Neutrophil (primary cell): ENCODE measurements around the gene SLC4A8.

Source experiments
- H3K27ac ChIP-seq: fragments of 200-600 bp; sonication (generic); 2 replicates; pipeline ENCODE4 v1.5.1; 2016; ENCODE audit warnings: mild to moderate bottlenecking, moderate library complexity
- H3K27me3 ChIP-seq: fragments of 200-600 bp; sonication (generic); 2 replicates; pipeline ENCODE4 v1.6.0; 2016; ENCODE audit warnings: mild to moderate bottlenecking
- H3K36me3 ChIP-seq: fragments of 200-600 bp; sonication (generic); 2 replicates; pipeline ENCODE4 v1.5.1; 2017
- H3K4me1 ChIP-seq, 2 experiments: fragments of 200-600 bp in 1 of 2; sonication (generic) in 1 of 2; 1 replicate in 1 of 2; 2 replicates in 1 of 2; pipeline versions ENCODE4 v1.5.1 to v1.6.1; 2013 to 2016; ENCODE audit warnings: low read depth in 1 of 2, low read length in 1 of 2, mild to moderate bottlenecking in 1 of 2, moderate library complexity in 1 of 2; ENCODE audit not compliant: control insufficient read depth in 1 of 2, insufficient read depth in 1 of 2
- H3K4me3 ChIP-seq, 2 experiments: fragments of 200-600 bp in 1 of 2; sonication (generic) in 1 of 2; 1 replicate in 1 of 2; 2 replicates in 1 of 2; pipeline ENCODE4 v1.5.1; 2013 to 2016; ENCODE audit warnings: low read depth in 1 of 2, low read length in 1 of 2, mild to moderate bottlenecking in 1 of 2, moderate library complexity in 1 of 2
- H3K9me3 ChIP-seq: fragments of 200-600 bp; sonication (generic); 2 replicates; pipeline ENCODE4 v1.5.1; 2016
- CTCF ChIP-seq: fragments of 200-600 bp; sonication (generic); IDR thresholded peaks from 2 replicates; pipeline ENCODE4 v1.5.1; 2016; ENCODE audit warnings: antibody characterized with exemption

Gene SLC4A8

DNA sequence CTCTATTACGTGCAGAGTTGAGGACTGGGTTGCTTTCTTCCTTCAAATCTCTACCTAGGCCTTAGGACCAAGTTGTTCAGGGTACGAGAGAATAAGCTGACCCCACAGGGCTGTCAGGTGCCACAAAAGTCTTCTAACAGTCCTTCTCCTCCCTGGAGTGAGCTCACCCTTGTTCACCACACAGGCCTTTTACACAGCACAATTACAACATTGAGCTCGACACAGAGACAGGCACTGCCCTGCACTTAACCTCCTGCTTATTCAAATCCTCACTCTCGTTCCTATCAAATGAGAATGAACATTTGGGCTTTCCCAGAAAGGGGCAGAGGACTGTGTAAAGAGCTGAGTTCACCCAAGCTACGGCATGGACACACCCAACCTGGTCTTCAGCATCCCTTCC, 35.8 kb upstream of the SLC4A8 start:
- Histone ChIP-seq H3K36me3 (no peaks in the 10 kb centered on the region), H3K9me3 (no peaks in the 10 kb centered on the region), H3K4me1 (peaks cover 12 to 15% of the 10 kb centered on the region in 2 experiments), H3K27me3 (peaks cover 37% of the 10 kb centered on the region), H3K27ac (no peak overlapping the region), H3K4me3 (no peak overlapping the region)
- no peak for TF ChIP-seq CTCF

DNA sequence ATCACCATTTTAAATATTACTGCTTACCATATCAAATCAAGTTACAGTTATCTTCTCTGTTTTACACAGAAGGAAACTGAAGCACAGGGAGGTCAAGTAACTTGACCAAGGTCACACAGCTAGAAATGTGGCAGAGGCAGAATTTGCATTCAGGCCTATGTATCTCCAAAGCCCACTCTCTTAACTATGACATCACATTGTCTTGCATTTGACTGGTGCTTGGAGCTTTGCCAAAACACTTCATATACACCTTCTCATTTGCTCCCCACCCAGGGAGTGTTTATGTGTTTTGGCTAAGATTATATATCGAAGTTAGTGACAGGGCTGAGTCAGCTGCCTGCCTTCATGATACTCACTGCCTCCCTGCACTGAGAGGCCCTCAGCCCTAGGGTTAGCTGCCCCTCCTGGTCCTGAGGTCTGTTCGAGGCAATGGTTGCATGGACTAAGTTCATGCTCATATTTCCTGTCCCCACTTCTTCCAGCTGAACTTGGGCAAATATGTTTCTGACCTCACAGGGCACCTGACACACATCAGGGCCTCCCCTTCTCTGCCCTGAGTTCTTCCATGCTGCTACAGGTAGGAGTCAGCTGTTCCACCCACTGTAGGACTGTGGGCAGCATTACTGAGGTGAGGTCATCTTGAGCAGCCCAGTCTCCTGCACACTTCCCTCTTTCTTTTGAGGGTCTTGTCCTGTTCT, 35.2 kb upstream of the SLC4A8 start:
- TF ChIP-seq CTCF: no peak
- H3K27ac ChIP-seq: no peak overlapping the region
- H3K36me3 ChIP-seq: no peaks in the 10 kb centered on the region
- peaks cover 43% of the 10 kb centered on the region for H3K27me3 ChIP-seq
- H3K9me3 ChIP-seq: no peaks in the 10 kb centered on the region
- H3K4me1 ChIP-seq: peaks cover 12 to 15% of the 10 kb centered on the region in 2 experiments
- H3K4me3 ChIP-seq: no peak overlapping the region

DNA sequence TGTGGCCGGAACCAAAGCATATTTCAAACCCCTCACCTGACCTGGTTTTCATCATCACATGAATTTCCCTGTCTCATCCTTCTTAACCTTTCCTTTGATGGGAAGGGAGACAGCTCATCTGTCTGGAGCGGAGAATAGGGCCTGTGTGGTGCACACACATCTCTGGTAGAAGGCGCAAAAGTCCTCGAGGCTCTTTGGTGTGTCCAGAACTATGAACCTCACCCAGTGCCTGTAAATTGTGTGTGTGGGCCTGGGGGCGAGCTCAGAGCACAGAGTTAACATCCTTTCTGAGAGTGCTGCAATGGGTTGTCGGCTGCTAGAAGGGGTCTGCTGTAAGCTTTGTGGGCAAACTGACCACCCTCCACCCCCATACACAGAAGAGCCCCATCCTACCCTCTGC, 34.2 kb upstream of the SLC4A8 start:
- Histone ChIP-seq H3K27ac (peak overlapping the region; percentile 58), H3K27me3 (peaks cover 53% of the 10 kb centered on the region), H3K36me3 (no peaks in the 10 kb centered on the region), H3K9me3 (no peaks in the 10 kb centered on the region), H3K4me1 (peaks cover 12 to 15% of the 10 kb centered on the region in 2 experiments), H3K4me3 (peak overlapping the region in 1 of 2 experiments; percentile 76)
- no peak for TF ChIP-seq CTCF

DNA sequence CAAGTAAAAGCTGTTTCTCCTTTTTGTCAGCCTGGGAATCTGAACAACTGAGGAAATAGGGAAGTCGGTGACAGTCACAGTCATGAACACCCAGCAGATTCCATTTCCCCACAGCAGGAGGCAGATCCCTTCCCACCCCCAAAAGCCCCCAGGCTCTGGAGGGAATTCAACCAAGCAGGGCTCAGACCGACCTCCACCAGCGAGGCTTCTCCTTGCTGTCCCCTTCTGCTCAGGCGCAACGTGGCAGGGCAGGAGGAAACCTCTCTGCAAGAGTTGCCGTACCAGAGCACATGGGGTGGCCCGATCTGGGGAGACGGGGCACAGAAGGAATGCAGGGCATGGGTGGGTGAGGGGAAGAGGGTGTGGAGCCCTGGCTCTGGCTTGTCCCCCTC, 33.7 kb upstream of the SLC4A8 start:
- peaks cover 58% of the 10 kb centered on the region for H3K27me3 ChIP-seq

GRCh38 chr12:51391283-51392123, 33.1 kb upstream of the SLC4A8 start, which contains the start of gene GALNT6:
TSS of gene GALNT6 (minus strand) at chr12:51391406. CDS start at chr12:51379781, 11,625 bp downstream.
- H3K9me3 ChIP-seq: no peaks in the 10 kb centered on the region
- TF ChIP-seq CTCF: no peak
- H3K4me3 ChIP-seq: peak within 1 kb of the TSS; percentile 56 to 76
- no peaks in the 10 kb centered on the region for H3K36me3 ChIP-seq
- H3K27me3 ChIP-seq: peaks cover 59% of the 10 kb centered on the region
- H3K4me1 ChIP-seq: peaks cover 12 to 15% of the 10 kb centered on the region in 2 experiments
- peak within 1 kb of the TSS; percentile 58 for H3K27ac ChIP-seq

More for the DNA sequence above, 33.7 kb upstream of the SLC4A8 start:
- peak overlapping the region; percentile 56 to 76 for H3K4me3 ChIP-seq
- peak overlapping the region; percentile 58 for H3K27ac ChIP-seq
- H3K4me1 ChIP-seq: peaks cover 12 to 15% of the 10 kb centered on the region in 2 experiments
- no peak for TF ChIP-seq CTCF
- no peaks in the 10 kb centered on the region for H3K36me3 ChIP-seq
- no peaks in the 10 kb centered on the region for H3K9me3 ChIP-seq
